A673 (cell line): Measurements from ENCODE around the gene SUCLG1.

Experiments
- CTCF ChIP-seq: fragments of 300-800, 200-600 bp; sonication (generic); conservative IDR thresholded peaks from 2 replicates; pipeline ENCODE4 v1.5.1; 2017; ENCODE audit warnings: low read depth, mild to moderate bottlenecking, antibody characterized with exemption, low read length, moderate library complexity, mixed read lengths
- EZH2 ChIP-seq: fragments of 200-600 bp; sonication (generic); IDR thresholded peaks from 2 replicates; pipeline ENCODE4 v1.6.1; 2017; ENCODE audit warnings: borderline replicate concordance, low read depth, mild to moderate bottlenecking, mixed read lengths, antibody characterized with exemption, low read length; ENCODE audit not compliant: poor library complexity, severe bottlenecking

GRCh38 chr2:84386336-84387040, 72.6 kb downstream of the SUCLG1 start:
- no peak for TF ChIP-seq CTCF
- TF ChIP-seq EZH2 = no peak
